Fibroblast of mammary gland (primary cell): ENCODE results near the gene CDH22.

Source experiments
- DNase-seq: peaks from one replicate; pipeline ENCODE4 v3.0.0-alpha.2; 2010; ENCODE audit warnings: low read depth
- H3K4me3 ChIP-seq: 2 replicates; pipeline ENCODE4 v1.5.1; 2011; ENCODE audit warnings: low read depth, mild to moderate bottlenecking, low read length, moderate library complexity; ENCODE audit not compliant: control insufficient read depth
- TF ChIP-seq, protein P1 (sequence below): conservative IDR thresholded peaks from 2 replicates; pipeline ENCODE4 v1.5.1; 2011; ENCODE audit warnings: low read depth, low read length, inconsistent platforms; ENCODE audit not compliant: control insufficient read depth, insufficient read depth

The CDH22 gene

DNA sequence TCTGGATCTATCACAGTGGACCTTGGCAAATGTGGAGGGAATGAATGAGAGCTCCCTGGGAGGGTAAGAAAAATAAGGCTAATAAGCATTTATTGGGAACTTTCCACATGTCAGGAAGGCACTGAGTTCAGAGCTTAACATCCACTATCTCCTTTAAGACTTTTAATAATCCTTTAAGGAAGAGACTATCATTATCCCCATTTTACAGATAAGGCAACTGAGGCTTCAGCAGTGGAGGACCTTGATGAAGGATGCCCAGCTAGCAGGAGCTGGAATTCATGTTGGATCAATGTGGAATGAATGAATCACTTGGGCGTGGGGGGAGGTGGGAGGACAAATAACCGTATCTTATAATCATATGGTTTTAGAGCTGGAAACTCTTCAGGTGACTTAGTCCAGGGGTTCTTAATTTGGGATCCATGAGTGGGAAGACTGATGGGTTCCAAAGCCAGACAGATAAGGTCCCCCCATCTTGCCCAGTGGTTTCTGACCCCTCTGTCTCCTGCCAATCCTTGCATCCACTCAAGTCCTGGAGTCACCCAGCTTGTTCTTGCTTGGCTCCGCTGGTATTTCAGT lies 135.2 kb downstream of the CDH22 start:
- DNase-seq = no peak
- TF ChIP-seq, protein P1, sequence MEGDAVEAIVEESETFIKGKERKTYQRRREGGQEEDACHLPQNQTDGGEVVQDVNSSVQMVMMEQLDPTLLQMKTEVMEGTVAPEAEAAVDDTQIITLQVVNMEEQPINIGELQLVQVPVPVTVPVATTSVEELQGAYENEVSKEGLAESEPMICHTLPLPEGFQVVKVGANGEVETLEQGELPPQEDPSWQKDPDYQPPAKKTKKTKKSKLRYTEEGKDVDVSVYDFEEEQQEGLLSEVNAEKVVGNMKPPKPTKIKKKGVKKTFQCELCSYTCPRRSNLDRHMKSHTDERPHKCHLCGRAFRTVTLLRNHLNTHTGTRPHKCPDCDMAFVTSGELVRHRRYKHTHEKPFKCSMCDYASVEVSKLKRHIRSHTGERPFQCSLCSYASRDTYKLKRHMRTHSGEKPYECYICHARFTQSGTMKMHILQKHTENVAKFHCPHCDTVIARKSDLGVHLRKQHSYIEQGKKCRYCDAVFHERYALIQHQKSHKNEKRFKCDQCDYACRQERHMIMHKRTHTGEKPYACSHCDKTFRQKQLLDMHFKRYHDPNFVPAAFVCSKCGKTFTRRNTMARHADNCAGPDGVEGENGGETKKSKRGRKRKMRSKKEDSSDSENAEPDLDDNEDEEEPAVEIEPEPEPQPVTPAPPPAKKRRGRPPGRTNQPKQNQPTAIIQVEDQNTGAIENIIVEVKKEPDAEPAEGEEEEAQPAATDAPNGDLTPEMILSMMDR = no peak

DNA sequence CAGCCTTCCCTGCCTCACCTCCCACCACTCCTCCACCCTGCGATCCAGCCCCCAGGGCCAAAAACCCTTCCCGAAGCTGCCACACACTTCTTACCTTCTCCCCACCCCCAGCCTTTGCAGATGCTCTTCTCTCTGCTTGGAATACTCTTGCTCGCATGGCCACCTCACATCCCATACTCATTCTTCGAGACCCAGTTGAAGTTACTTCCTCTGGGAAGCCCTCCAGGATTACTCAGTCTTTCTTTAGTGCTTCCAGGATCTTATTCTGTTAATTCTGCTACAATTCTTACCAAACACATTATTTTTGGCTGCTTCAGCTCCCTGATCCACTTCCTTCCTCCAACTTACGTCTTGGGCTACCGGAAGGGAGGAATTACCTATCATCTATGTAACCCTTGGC lies 135.8 kb downstream of the CDH22 start:
- no peak for DNase-seq
- H3K4me3 ChIP-seq = no peak overlapping the region
- TF ChIP-seq, protein P1 = no peak

More for the DNA sequence above, 135.2 kb downstream of the CDH22 start:
- H3K4me3 ChIP-seq = no peak overlapping the region

DNA sequence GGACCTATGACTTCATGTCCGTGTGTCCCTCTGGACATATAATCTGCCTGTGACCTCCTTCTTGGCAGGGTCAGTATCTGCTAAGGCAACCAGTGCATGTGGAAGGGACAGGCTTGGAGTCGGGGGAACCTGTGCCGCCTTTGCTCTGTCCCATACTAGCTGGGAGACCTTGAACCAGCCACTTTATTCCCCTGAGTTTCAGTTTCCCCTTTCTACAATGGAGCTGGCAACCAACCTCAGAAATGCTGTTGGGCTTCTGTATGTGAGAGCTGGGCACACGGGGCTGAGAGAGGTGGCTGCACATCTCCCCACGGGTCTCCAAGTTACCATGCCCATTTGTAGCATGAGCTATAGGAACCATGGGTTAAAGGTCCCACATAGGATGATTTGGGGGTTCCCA lies 136.4 kb downstream of the CDH22 start:
- TF ChIP-seq, protein P1 = no peak

DNA sequence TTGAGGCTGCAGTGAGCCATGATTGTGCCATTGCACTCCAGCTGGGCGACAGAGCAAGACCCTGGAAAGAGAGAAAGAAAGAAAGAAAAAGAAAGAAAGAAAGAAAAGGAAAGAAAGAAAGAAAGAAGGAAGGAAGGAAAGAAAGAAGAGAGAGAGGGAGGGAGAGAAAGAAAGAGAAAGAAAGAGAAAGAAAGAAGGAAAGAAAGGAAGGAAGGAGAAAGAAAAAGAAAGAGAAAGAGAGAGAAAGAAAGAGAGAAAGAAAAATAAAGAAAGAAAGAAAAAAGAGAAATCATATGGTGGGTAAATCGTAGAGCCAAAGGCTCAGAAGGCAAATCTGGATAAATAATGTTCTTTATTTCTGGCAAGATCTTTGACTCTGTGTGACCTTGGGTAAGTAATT lies 136.8 kb downstream of the CDH22 start:
- TF ChIP-seq, protein P1 = no peak
- H3K4me3 ChIP-seq = no peak overlapping the region
- DNase-seq = no peak

More for the DNA sequence above, 136.4 kb downstream of the CDH22 start:
- no peak for DNase-seq
- no peak overlapping the region for H3K4me3 ChIP-seq

GRCh38 chr20:46169245-46170171 lies 138.8 kb downstream of the CDH22 start:
- no peak for DNase-seq
- TF ChIP-seq, protein P1 = no peak
- H3K4me3 ChIP-seq = no peak overlapping the region

GRCh38 chr20:46168438-46168837 lies 139.9 kb downstream of the CDH22 start:
- no peak for DNase-seq
- H3K4me3 ChIP-seq = no peak overlapping the region
- TF ChIP-seq, protein P1 = no peak
